H1 (cell line): Measurements from ENCODE around the gene COLEC12. TPM values are rescaled to one million over a fixed set of nuclear protein-coding genes. Genes with fewer than 3 reads are reported as not detected.

ENCODE experiments used
- CTCF ChIA-PET: fragments of 300-600 bp; sonication (Branson Sonifier 250); formaldehyde crosslinking; loops from one replicate; lab custom pipeline; 2021; ENCODE audit not compliant: partially characterized antibody; lab: Charles Lee
- POLR2A ChIA-PET: fragments of 300-600 bp; sonication (Branson Sonifier 250); formaldehyde crosslinking; loops from one replicate; lab custom pipeline; 2021; ENCODE audit warnings: inconsistent platforms; ENCODE audit not compliant: partially characterized antibody; lab: Charles Lee
- DNase-seq, 2 experiments: peaks; one replicate each; pipeline versions ENCODE4 v3.0.0 to v3.0.0-alpha.2; 2010 to 2022; ENCODE audit warnings: low spot score in 2 of 2, low read depth in 1 of 2, mixed read lengths in 1 of 2
- FAIRE-seq: peaks from 2 replicates; lab custom pipeline; 2011; peaks lifted over from hg19 to GRCh38; lab: Jason Lieb, UNC
- H2AFZ ChIP-seq: 2 replicates; pipeline ENCODE4 v1.8.1; 2012; ENCODE audit warnings: low read length, inconsistent platforms
- H2AK5ac ChIP-seq: 2 replicates; pipeline ENCODE4 v1.6.1; 2013; ENCODE audit warnings: low read depth, low read length
- H2BK120ac ChIP-seq: replicated peaks from 2 replicates; pipeline ENCODE3; 2013; ENCODE audit warnings: low read depth, low read length, inconsistent platforms
- H2BK12ac ChIP-seq: 2 replicates; pipeline ENCODE4 v1.6.1; 2013; ENCODE audit warnings: low read depth, low read length
- H2BK15ac ChIP-seq: 2 replicates; pipeline ENCODE4 v1.6.1; 2013; ENCODE audit warnings: low read length
- H2BK20ac ChIP-seq: 2 replicates; pipeline ENCODE4 v1.6.1; 2013; ENCODE audit warnings: low read length
- H2BK5ac ChIP-seq: 2 replicates; pipeline ENCODE4 v1.6.1; 2013; ENCODE audit warnings: low read depth, low read length
- H3K14ac ChIP-seq: 2 replicates; pipeline ENCODE4 v1.6.1; 2013; ENCODE audit warnings: inconsistent platforms; ENCODE audit not compliant: insufficient read length
- H3K18ac ChIP-seq: 2 replicates; pipeline ENCODE4 v1.6.1; 2013; ENCODE audit warnings: low read length; ENCODE audit errors: extremely low read depth
- H3K23ac ChIP-seq: 2 replicates; pipeline ENCODE4 v1.6.1; 2013; ENCODE audit warnings: inconsistent platforms; ENCODE audit not compliant: insufficient read length
- H3K23me2 ChIP-seq: 2 replicates; pipeline ENCODE4 v1.6.1; 2013; ENCODE audit warnings: low read depth, low read length
- H3K27ac ChIP-seq: 2 replicates; pipeline ENCODE4 v1.6.1; 2011; ENCODE audit warnings: low read depth, low read length, inconsistent platforms
- H3K27me3 ChIP-seq, 4 experiments: replicated peaks in 1 of 4; 1 replicate in 1 of 4; 2 replicates in 3 of 4; pipeline versions ENCODE4 v1.6.1 to v1.8.1; 2011 to 2013; ENCODE audit warnings: low read length in 3 of 4, mild to moderate bottlenecking in 3 of 4, inconsistent platforms in 2 of 4, mixed read lengths in 2 of 4, moderate library complexity in 1 of 4; ENCODE audit not compliant: control insufficient read depth in 3 of 4, insufficient read depth in 3 of 4; ENCODE audit errors: extremely low read depth in 1 of 4
- H3K36me3 ChIP-seq, 4 experiments: 2 replicates each; pipeline versions ENCODE4 v1.6.1 to v1.8.1; 2011 to 2013; ENCODE audit warnings: mild to moderate bottlenecking in 4 of 4, low read length in 3 of 4, moderate library complexity in 2 of 4, control low read depth in 1 of 4, inconsistent platforms in 1 of 4; ENCODE audit not compliant: insufficient read depth in 4 of 4, control insufficient read depth in 2 of 4
- H3K4ac ChIP-seq: replicated peaks from 2 replicates; pipeline ENCODE3; 2013; ENCODE audit warnings: low read length, low read depth, mixed read lengths, inconsistent platforms; ENCODE audit not compliant: insufficient read length
- H3K4me1 ChIP-seq, 4 experiments: replicated peaks in 1 of 4; 1 replicate in 1 of 4; 2 replicates in 3 of 4; pipeline versions ENCODE4 v1.6.1 to v1.8.1; 2011 to 2013; ENCODE audit warnings: low read length in 3 of 4, inconsistent platforms in 2 of 4, mixed read lengths in 1 of 4; ENCODE audit not compliant: insufficient read depth in 4 of 4, control insufficient read depth in 3 of 4
- H3K4me2 ChIP-seq, 2 experiments: 2 replicates each; pipeline versions ENCODE4 v1.6.1 to v1.8.1; 2011 to 2013; ENCODE audit warnings: low read depth in 2 of 2, low read length in 2 of 2, control low read depth in 1 of 2, inconsistent platforms in 1 of 2, mild to moderate bottlenecking in 1 of 2; ENCODE audit not compliant: insufficient read depth in 1 of 2
- H3K4me3 ChIP-seq, 4 experiments: fragments of 200-600, 300-600 bp in 1 of 4; sonication (generic), shearing (Covaris generic), sonication (Bioruptor Twin) in 1 of 4; 2 replicates each; pipeline versions ENCODE4 v1.5.1 to v1.8.1; 2011 to 2016; ENCODE audit warnings: low read length in 4 of 4, low read depth in 3 of 4, control low read depth in 2 of 4, inconsistent platforms in 2 of 4, mild to moderate bottlenecking in 2 of 4, mixed read lengths in 1 of 4, moderate library complexity in 1 of 4; ENCODE audit not compliant: insufficient read depth in 2 of 4; ENCODE audit errors: extremely low read depth in 1 of 4
- H3K56ac ChIP-seq: replicated peaks from 2 replicates; pipeline ENCODE3; 2013; ENCODE audit warnings: low read depth, mild to moderate bottlenecking, mixed read lengths, low read length, inconsistent platforms; ENCODE audit not compliant: insufficient read length
- H3K79me1 ChIP-seq: 2 replicates; pipeline ENCODE4 v1.6.1; 2013; ENCODE audit warnings: low read depth, low read length, control low read depth
- H3K79me2 ChIP-seq, 2 experiments: 2 replicates each; pipeline versions ENCODE4 v1.6.1 to v1.8.1; 2012 to 2013; ENCODE audit warnings: low read length in 2 of 2, mild to moderate bottlenecking in 2 of 2, inconsistent platforms in 1 of 2; ENCODE audit not compliant: insufficient read depth in 2 of 2, control insufficient read depth in 1 of 2
- H3K9ac ChIP-seq, 4 experiments: replicated peaks in 1 of 4; 1 replicate in 1 of 4; 2 replicates in 3 of 4; pipeline versions ENCODE4 v1.6.1 to v1.8.1; 2011 to 2013; ENCODE audit warnings: low read depth in 3 of 4, low read length in 3 of 4, control low read depth in 2 of 4, mild to moderate bottlenecking in 2 of 4, moderate library complexity in 2 of 4, inconsistent platforms in 1 of 4; ENCODE audit errors: extremely low read depth in 1 of 4
- H3K9me3 ChIP-seq, 2 experiments: 2 replicates each; pipeline versions ENCODE4 v1.6.1 to v1.8.1; 2012 to 2013; ENCODE audit warnings: mild to moderate bottlenecking in 2 of 2, moderate library complexity in 2 of 2, control low read depth in 1 of 2, inconsistent platforms in 1 of 2, low read depth in 1 of 2, low read length in 1 of 2, mixed read lengths in 1 of 2; ENCODE audit not compliant: insufficient read depth in 2 of 2
- H4K20me1 ChIP-seq, 2 experiments: replicated peaks in 1 of 2; 2 replicates each; pipeline versions ENCODE3 to v1.8.1; 2011 to 2013; ENCODE audit warnings: inconsistent platforms in 2 of 2, low read length in 2 of 2, mild to moderate bottlenecking in 1 of 2; ENCODE audit not compliant: insufficient read depth in 2 of 2, control insufficient read depth in 1 of 2
- H4K5ac ChIP-seq: 2 replicates; pipeline ENCODE4 v1.6.1; 2013; ENCODE audit warnings: low read length, low read depth, mixed read lengths, inconsistent platforms; ENCODE audit not compliant: insufficient read length
- H4K8ac ChIP-seq: 2 replicates; pipeline ENCODE4 v1.8.0; 2013; ENCODE audit warnings: mild to moderate bottlenecking, moderate library complexity, low read length, inconsistent platforms; ENCODE audit not compliant: insufficient read depth; ENCODE audit errors: extremely low read depth
- H4K91ac ChIP-seq: replicated peaks from 2 replicates; pipeline ENCODE3; 2013; ENCODE audit warnings: low read length, mixed read lengths, inconsistent platforms; ENCODE audit not compliant: insufficient read length
- ASH2L ChIP-seq: fragments of 200-600, 300-600 bp; sonication (generic); IDR thresholded peaks from one replicate; pipeline ENCODE4 v1.7.1; 2017; ENCODE audit warnings: low read length
- BACH1 ChIP-seq: IDR thresholded peaks from 2 replicates; pipeline ENCODE4 v1.6.1; 2012; ENCODE audit warnings: low read length, improper control_type of control experiment
- BRCA1 ChIP-seq: IDR thresholded peaks from 2 replicates; pipeline ENCODE4 v1.6.1; 2012; ENCODE audit warnings: low read depth, low read length, improper control_type of control experiment
- CBX5 ChIP-seq: fragments of 300-800, 300-1000 bp; sonication (generic); IDR thresholded peaks from 2 replicates; pipeline ENCODE4 v1.7.1; 2016; ENCODE audit warnings: antibody characterized with exemption, low read length, low read depth
- CHD1 ChIP-seq: IDR thresholded peaks from 2 replicates; pipeline ENCODE4 v1.6.1; 2012; ENCODE audit warnings: low read depth, low read length, improper control_type of control experiment
- CTBP2 ChIP-seq: IDR thresholded peaks from 2 replicates; pipeline ENCODE4 v1.7.0; 2011; ENCODE audit warnings: borderline replicate concordance, mild to moderate bottlenecking, moderate library complexity, mixed read lengths, low read length; ENCODE audit not compliant: insufficient read depth, insufficient read length
- JUN ChIP-seq: IDR thresholded peaks from 2 replicates; pipeline ENCODE4 v1.6.1; 2011; ENCODE audit warnings: low read depth, mild to moderate bottlenecking, improper control_type of control experiment, low read length
- NANOG ChIP-seq: IDR thresholded peaks from 2 replicates; pipeline ENCODE4 v1.6.1; 2011; ENCODE audit warnings: low read length, low read depth, mild to moderate bottlenecking, inconsistent platforms; ENCODE audit not compliant: insufficient read depth, poor library complexity, severe bottlenecking
- NRF1 ChIP-seq: IDR thresholded peaks from 2 replicates; pipeline ENCODE4 v1.6.1; 2011; ENCODE audit warnings: mild to moderate bottlenecking, low read depth, low read length, improper control_type of control experiment
- SIN3A ChIP-seq, 2 experiments: IDR thresholded peaks in 1 of 2; conservative IDR thresholded peaks in 1 of 2; 2 replicates each; pipeline ENCODE4 v1.6.1; 2011 to 2012; ENCODE audit warnings: low read length in 2 of 2, improper control_type of control experiment in 1 of 2, low read depth in 1 of 2, mild to moderate bottlenecking in 1 of 2
- SRF ChIP-seq: IDR thresholded peaks from 2 replicates; pipeline ENCODE4 v1.6.1; 2011; ENCODE audit warnings: mild to moderate bottlenecking, low read depth, low read length, moderate library complexity
- TAF7 ChIP-seq: optimal IDR thresholded peaks from 2 replicates; pipeline ENCODE3; 2011; ENCODE audit warnings: low read depth, mild to moderate bottlenecking, inconsistent platforms, low read length, moderate library complexity, borderline replicate concordance
- TEAD4 ChIP-seq: IDR thresholded peaks from 2 replicates; pipeline ENCODE4 v1.6.1; 2012; ENCODE audit warnings: low read depth, low read length, inconsistent platforms, mixed read lengths
- ZNF274 ChIP-seq: IDR thresholded peaks from 2 replicates; pipeline ENCODE4 v1.7.0; 2012; ENCODE audit warnings: low read length, borderline replicate concordance; ENCODE audit errors: extremely low read depth
- WGBS, 2 experiments: shearing (Covaris generic) in 1 of 2; methylation state at CpG; one replicate each; pipeline versions ENCODE4 v1.1.6 to v1.1.7; 2013 to 2015; ENCODE audit warnings: low lambda C conversion rate in 2 of 2, mixed read lengths in 2 of 2, inconsistent platforms in 1 of 2, low coverage in 1 of 2, missing lambda C conversion rate in 1 of 2; ENCODE audit not compliant: insufficient replicate concordance in 2 of 2, insufficient coverage in 1 of 2, insufficient read length in 1 of 2; ENCODE audit errors: extremely low coverage in 1 of 2, missing lambda C conversion rate in 1 of 2; 5-methylcytosine and 5-hydroxymethylcytosine counted together
- polyA plus RNA-seq, 7 experiments: library from polyadenylated mRNA; depleted of rRNA in 3 of 7; stranded (reverse) in 5 of 7; unstranded in 2 of 7; fragments of >200 nt in 5 of 7; fragments of 200-250 nt in 2 of 7; gene quantifications; 1 replicate in 5 of 7; 2 replicates in 1 of 7; 4 replicates in 1 of 7; pipeline versions ENCODE4 v1.2.1 to v1.2.3, GENCODE V29; 2011 to 2013; ENCODE audit warnings: missing spikeins in 2 of 7, mixed read lengths in 2 of 7
- total RNA-seq: library from RNA; stranded (reverse); fragmentation: NEBNext Ultra II Directional; extraction: Animal tissue kit (Norgen Biotek cat#: 25700); gene quantifications from 2 replicates; pipeline ENCODE4 v1.2.1, GENCODE V29; 2021

Gene COLEC12
- total and polyA plus RNA-seq, 2 of the 8 experiments (the other 6 are each of a cell fraction or from before 2014, with no cell fraction given) = 0.44 to 2.3 TPM

GRCh38 chr18:449374-449773 is 51.1 kb downstream of the COLEC12 start:
- Histone ChIP-seq H3K36me3 (no peaks in the 10 kb centered on the region), H2BK12ac (no peak overlapping the region), H3K4me2 (no peak overlapping the region), H3K4me3 (no peak overlapping the region), H3K27ac (no peak overlapping the region), H2BK20ac (no peak overlapping the region), H3K23ac (no peak overlapping the region), H2BK15ac (no peak overlapping the region), H4K20me1 (no peaks in the 10 kb centered on the region), H2BK5ac (no peak overlapping the region), H4K5ac (no peak overlapping the region), H3K4ac (no peak overlapping the region), H3K4me1 (no peaks in the 10 kb centered on the region), H3K79me2 (no peaks in the 10 kb centered on the region), H2AFZ (no peak overlapping the region), H3K18ac (no peak overlapping the region), H3K79me1 (no peaks in the 10 kb centered on the region), H3K9me3 (peaks cover 3 to 4% of the 10 kb centered on the region in 2 experiments; a peak in 3 of 4 replicates), H3K14ac (no peak overlapping the region), H3K27me3 (no peaks in the 10 kb centered on the region), H3K23me2 (no peaks in the 10 kb centered on the region), H3K9ac (no peak overlapping the region), H4K91ac (no peak overlapping the region), H3K56ac (no peak overlapping the region), H2BK120ac (no peak overlapping the region), H4K8ac (no peak overlapping the region), H2AK5ac (no peak overlapping the region)
- WGBS, 2 experiments = 68% methylated on average over 8 of the region's 8 CpGs; no CpG with 5 or more reads in 1 of the 2 experiments
- no peak for TF ChIP-seq SIN3A (conservative IDR thresholded peaks at IDR 0.05 in 1 of 2, IDR thresholded peaks at IDR 0.05 in 1 of 2; ENCODE audit: low read depth in 1 of 2, low read length in 2 of 2)
- no peak for TF ChIP-seq CBX5
- TF ChIP-seq TEAD4 = no peak
- no peak for TF ChIP-seq CHD1
- TF ChIP-seq SRF = no peak
- TF ChIP-seq CTBP2 = no peak
- TF ChIP-seq BRCA1 = no peak
- no peak for TF ChIP-seq ASH2L
- TF ChIP-seq NANOG = no peak
- TF ChIP-seq BACH1 = no peak
- no peak for TF ChIP-seq NRF1
- no peak for TF ChIP-seq ZNF274
- TF ChIP-seq TAF7 = no peak
- TF ChIP-seq JUN = no peak
- DNase-seq = no peak
- FAIRE-seq = no peak
- POLR2A ChIA-PET = no interaction called here
- CTCF ChIA-PET = interaction anchor here (1.1 to 1.4 kb wide), 2 partner anchors 41 to 157 kb away, joined by 4 read pairs; no protein-coding TSS in a partner anchor
